T-helper 2 cell treated with Interferon-gamma antibody and Interleukin-4, amounts not matched to agents 5 μg/mL and 100 μg/mL, for 36 hours (primary cell): ENCODE results near the gene THBD.
"Not testable (repeated sequence)": the region's sequence is repeated elsewhere in the genome, so short reads cannot be mapped to it uniquely, and the experiment has no call there.

Experiments
- DNase-seq: peaks from one replicate; pipeline ENCODE4 v3.0.0; 2021; ENCODE audit warnings: low spot score
- H3K27ac Mint-ChIP-seq: one replicate; pipeline ENCODE4 v1.8.0; 2021; ENCODE audit warnings: mild to moderate bottlenecking, mixed read lengths
- H3K27me3 Mint-ChIP-seq: one replicate; pipeline ENCODE4 v1.8.0; 2021; ENCODE audit warnings: low read depth, mixed read lengths
- H3K36me3 Mint-ChIP-seq: one replicate; pipeline ENCODE4 v1.8.0; 2021; ENCODE audit warnings: low read depth, mixed read lengths
- H3K4me1 Mint-ChIP-seq: one replicate; pipeline ENCODE4 v1.8.0; 2021; ENCODE audit warnings: low read depth, mixed read lengths
- H3K4me3 Mint-ChIP-seq: one replicate; pipeline ENCODE4 v1.8.0; 2022; ENCODE audit warnings: mild to moderate bottlenecking, moderate library complexity, mixed read lengths
- H3K9me3 Mint-ChIP-seq: one replicate; pipeline ENCODE4 v1.8.0; 2021; ENCODE audit warnings: mixed read lengths

THBD gene

DNA sequence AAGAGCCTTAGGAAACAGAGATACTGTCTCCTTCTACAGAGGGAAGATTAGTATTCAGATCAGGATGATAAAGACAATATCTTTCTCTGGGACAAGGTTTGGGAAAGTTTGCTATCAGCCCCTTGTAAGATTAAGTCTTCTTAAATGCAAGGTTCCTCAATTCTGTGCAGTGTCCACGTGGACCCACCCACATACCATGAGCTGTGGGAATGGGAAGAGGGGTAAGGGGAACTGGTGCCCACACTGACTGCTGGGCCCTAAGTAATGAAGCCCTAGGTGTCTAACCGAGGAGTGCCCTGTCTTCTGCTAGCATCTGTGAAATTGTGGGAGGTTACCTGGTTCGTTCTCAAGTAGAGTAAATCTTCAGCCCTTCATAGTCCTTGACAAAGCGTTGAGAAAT is 20.1 kb downstream of the THBD start:
- Mint-ChIP-seq H3K4me1 (no peaks in the 10 kb centered on the region), H3K36me3 (no peaks in the 10 kb centered on the region)

DNA sequence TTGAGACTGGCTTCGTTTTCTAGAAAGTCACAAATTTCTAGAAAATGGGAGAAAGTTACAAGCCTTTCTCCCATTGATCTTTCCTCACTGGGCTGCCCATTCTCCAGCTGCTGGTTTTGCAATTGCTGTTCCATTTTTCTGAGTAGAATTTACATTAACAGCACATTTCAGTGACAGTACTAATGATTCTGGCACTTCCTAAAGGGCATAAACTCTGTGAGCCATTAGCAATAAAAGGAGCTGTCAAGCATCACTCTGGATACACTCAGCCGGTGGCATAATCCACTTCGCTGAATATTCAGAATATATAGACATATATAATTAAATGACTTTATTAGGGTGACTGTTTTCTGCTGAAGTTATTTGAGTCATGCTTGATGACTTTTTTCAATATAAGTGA is 21.1 kb downstream of the THBD start:
- Mint-ChIP-seq H3K27me3 (peaks cover 4% of the 10 kb centered on the region), H3K27ac (no peak overlapping the region), H3K36me3 (no peaks in the 10 kb centered on the region), H3K4me1 (no peaks in the 10 kb centered on the region), H3K4me3 (no peak overlapping the region), H3K9me3 (no peaks in the 10 kb centered on the region)
- no peak for DNase-seq

More for the DNA sequence above, 20.1 kb downstream of the THBD start:
- H3K27me3 Mint-ChIP-seq, result peaks cover 4% of the 10 kb centered on the region
- no peak overlapping the region for H3K27ac Mint-ChIP-seq
- DNase-seq, result no peak
- no peaks in the 10 kb centered on the region for H3K9me3 Mint-ChIP-seq
- H3K4me3 Mint-ChIP-seq, result no peak overlapping the region

DNA sequence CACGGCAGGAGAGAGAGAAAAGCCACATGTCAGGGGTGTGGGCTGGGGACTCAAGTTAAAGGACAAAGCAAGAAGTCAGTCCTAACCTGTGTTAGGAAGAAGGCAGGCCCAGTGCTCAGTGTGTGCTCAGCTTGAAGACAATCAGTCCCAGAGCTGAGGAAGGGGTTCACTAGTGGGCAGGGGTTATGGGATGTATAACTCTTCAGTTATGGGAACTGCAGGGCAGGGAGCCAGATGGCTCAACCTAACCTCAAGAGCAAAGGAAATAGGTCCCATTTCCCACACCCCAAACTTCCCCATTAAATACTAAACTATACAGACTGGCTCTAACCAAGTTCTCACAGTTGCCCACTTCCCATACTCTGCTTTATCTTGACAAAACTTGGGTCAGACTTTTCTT is 21.8 kb downstream of the THBD start:
- no peak for DNase-seq
- Mint-ChIP-seq H3K4me1 (no peaks in the 10 kb centered on the region), H3K9me3 (no peaks in the 10 kb centered on the region), H3K27ac (no peak overlapping the region), H3K27me3 (peaks cover 2% of the 10 kb centered on the region), H3K36me3 (no peaks in the 10 kb centered on the region), H3K4me3 (no peak overlapping the region)

DNA sequence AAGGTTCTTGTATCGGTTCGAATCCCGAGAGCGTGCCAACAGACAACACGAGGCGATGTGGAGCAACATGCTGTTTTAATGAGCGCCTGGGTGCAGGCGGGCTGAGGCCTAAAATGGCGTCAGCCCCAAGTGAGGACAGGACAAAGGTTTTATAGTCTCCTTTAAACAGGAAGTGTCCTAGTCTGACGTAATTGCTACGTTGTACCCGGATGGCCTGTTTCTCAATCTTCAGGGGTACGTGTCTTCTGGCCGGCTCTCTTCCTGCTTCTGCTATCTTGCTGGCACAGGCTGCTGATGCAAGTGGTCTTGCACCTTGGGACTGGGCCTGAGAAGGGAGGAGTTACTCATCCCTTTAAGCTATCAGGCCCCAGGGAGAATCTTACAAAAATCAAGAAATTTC is 24.0 kb downstream of the THBD start:
- not testable (repeated sequence) for H3K4me3 Mint-ChIP-seq, H3K9me3 Mint-ChIP-seq, H3K27me3 Mint-ChIP-seq, DNase-seq, H3K27ac Mint-ChIP-seq, H3K36me3 Mint-ChIP-seq, H3K4me1 Mint-ChIP-seq

DNA sequence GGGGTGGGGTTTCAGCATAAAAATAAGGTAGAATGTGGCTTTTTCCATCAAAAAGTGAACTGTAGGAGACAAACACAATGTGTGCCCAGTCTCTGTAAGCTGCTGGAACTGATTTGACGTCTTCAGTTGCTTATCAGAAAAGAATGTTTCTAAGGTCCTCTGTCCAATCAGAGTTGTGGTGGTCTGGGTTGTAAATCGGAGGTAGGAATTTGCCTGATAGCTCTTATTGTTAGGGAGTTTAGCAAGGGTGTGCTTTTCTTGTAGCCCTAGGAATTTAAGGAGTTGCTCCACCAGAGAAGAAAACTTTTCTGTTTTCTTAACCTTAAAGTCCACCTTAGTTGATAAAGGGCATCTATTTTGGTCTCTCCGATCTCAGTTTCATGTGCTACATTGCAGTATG is 24.8 kb downstream of the THBD start:
- Mint-ChIP-seq H3K4me3 (no peak overlapping the region), H3K27me3 (no peaks in the 10 kb centered on the region), H3K36me3 (no peaks in the 10 kb centered on the region), H3K4me1 (no peaks in the 10 kb centered on the region), H3K27ac (no peak overlapping the region), H3K9me3 (no peaks in the 10 kb centered on the region)
- DNase-seq, result no peak

DNA sequence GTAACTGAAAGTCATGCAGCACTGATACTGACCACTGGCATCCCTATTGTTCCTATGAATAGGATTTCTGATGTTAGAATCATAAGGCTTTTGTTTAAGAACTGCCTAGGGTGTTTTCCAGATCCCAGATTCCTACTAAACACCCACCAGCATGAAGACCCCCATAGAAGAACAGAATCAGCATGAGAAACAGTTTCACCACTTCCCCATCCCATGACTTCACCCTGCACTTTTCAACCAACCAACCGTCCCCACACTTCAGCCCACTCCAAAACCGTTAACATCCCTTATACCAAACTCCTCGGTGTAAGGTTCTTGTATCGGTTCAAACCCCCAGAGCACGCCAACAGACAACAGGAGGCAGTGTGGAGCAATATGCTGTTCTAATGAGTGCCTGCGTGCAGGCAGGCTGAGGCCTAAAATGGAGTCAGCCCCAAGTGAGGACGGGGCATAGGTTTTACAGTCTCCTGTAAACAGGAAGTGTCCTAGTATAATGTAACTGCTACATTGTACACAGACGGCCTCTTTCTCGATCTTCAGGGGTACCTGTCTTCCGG is 25.8 kb downstream of the THBD start:
- H3K27me3 Mint-ChIP-seq, result no peaks in the 10 kb centered on the region
- H3K4me1 Mint-ChIP-seq, result no peaks in the 10 kb centered on the region
- DNase-seq, result no peak
- no peak overlapping the region for H3K4me3 Mint-ChIP-seq
- H3K27ac Mint-ChIP-seq, result no peak overlapping the region
- H3K9me3 Mint-ChIP-seq, result no peaks in the 10 kb centered on the region
- no peaks in the 10 kb centered on the region for H3K36me3 Mint-ChIP-seq

DNA sequence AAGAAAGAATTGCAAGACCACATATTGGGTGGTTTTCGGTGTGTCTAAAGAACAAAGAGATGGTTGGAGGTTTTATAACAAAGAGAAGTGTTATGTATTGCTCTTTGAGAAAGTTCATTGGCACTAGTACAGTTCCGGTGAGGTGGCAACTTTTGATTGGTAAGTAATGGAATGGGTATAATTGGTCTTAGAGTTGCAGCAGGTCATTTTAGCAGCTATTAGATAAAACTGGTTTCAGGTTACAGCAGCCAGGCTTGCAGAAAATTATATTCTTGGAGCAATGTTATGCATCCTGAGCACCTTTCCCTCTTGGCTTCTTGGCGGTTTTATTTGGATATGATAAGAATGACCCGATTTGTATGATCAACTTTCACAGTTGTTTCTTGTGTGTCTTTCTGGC is 26.6 kb downstream of the THBD start:
- H3K4me3 Mint-ChIP-seq, result no peak overlapping the region
- DNase-seq, result no peak
- H3K27me3 Mint-ChIP-seq, result no peaks in the 10 kb centered on the region
- H3K36me3 Mint-ChIP-seq, result no peaks in the 10 kb centered on the region
- no peaks in the 10 kb centered on the region for H3K9me3 Mint-ChIP-seq
- H3K27ac Mint-ChIP-seq, result no peak overlapping the region
- H3K4me1 Mint-ChIP-seq, result no peaks in the 10 kb centered on the region

DNA sequence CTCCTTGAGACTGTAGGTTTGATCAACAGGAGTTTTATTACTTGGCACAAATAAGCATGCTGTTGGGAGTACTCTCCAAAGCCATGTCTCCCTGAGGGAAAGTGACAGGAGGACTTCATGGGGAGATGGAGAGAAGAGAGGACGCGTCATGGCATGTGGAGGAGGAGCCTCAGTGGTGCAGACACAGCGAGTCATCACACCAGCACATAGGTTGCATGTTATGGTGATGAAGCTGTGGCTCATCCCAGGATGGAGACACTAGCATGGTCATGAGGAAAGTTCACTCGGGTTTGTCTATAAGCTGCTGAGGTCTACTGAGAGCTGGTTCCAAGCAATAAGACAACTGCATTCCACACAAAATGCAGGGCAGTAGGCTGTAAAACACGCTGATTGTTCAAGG is 27.5 kb downstream of the THBD start:
- H3K36me3 Mint-ChIP-seq, result no peaks in the 10 kb centered on the region
- H3K4me1 Mint-ChIP-seq, result no peaks in the 10 kb centered on the region
- no peak for DNase-seq
- no peaks in the 10 kb centered on the region for H3K27me3 Mint-ChIP-seq
- no peaks in the 10 kb centered on the region for H3K9me3 Mint-ChIP-seq
- H3K27ac Mint-ChIP-seq, result no peak overlapping the region
- H3K4me3 Mint-ChIP-seq, result no peak overlapping the region

DNA sequence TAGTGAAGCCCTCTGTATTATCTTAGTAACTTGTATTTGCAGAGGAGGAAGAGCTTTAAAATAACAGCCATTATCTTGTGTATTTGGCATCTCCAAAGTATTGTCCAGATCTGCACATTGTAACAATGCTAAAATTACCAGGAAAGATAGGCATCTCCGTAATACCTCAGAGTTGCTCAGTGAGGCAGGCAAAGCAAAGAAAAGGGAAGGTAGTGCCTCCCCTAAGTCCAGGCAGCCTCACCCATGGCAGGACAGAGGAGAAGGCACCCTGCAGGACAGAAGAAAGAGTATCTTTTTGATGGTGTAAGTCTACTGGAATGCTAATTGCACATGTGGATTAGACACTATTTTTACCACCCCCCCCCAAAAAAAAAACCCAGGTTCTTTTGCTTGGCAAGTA is 27.9 kb downstream of the THBD start:
- Mint-ChIP-seq H3K27ac (no peak overlapping the region), H3K9me3 (no peaks in the 10 kb centered on the region), H3K4me1 (no peaks in the 10 kb centered on the region), H3K27me3 (no peaks in the 10 kb centered on the region), H3K4me3 (no peak overlapping the region), H3K36me3 (no peaks in the 10 kb centered on the region)
- no peak for DNase-seq

DNA sequence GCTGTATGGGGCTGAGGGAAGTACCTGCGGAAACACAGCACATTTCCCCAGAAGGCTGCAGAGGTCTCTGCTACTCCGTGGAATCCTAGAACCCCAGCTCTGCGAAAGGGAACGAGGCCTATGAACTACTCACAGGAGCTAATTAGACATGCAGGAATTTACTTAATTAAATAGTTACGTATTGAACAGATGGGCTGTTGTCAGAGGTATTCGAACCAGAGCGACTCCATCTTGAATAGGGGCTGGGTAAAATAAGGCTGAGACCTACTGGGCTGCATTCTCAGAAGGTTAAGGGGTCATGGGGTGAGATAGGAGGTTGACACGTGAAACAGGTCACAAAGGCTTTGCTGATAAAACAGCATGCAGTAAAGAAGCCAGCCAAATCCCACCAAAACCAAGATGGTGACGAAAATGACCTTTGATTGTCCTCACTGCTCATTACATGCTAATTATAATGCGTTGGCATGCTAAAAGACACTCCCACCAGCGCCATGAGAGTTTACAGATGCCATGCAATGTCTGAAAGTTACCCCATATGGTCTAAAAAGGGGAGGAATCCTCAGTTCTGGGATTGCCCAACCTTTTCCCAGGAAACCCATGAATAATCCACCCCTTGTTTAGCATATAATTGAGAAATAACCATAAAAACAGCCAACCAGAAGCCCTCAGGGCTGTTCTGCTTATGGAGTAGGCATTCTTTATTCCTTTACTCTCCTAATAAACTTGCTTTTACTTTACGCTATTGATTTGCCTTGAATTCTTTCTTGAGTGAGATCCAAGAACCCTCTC is 29.0 kb downstream of the THBD start:
- H3K4me1 Mint-ChIP-seq, result no peaks in the 10 kb centered on the region
- no peak for DNase-seq
- no peaks in the 10 kb centered on the region for H3K36me3 Mint-ChIP-seq
- H3K4me3 Mint-ChIP-seq, result no peak overlapping the region
- H3K27me3 Mint-ChIP-seq, result no peaks in the 10 kb centered on the region
- no peak overlapping the region for H3K27ac Mint-ChIP-seq
- no peaks in the 10 kb centered on the region for H3K9me3 Mint-ChIP-seq

DNA sequence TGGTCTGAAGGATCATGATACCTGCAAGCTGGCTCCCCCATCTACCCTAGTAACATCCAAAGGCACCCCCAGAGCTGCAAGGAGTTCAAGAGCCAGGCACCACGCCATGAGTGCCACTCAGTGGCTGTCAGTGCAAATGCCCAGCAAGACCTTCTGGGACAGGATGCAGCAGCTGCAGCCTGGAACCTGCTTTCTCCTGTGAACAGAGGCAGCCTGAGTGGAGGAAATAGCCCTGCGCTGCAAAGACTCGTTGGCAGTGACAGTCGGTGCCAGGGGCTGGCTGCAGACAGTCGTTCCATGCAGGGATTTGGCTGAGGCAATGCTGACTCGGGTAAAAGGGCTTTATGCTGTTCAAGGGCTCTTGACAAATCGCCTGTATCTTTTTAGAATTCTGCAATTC is 30.1 kb downstream of the THBD start:
- Mint-ChIP-seq H3K4me1 (no peaks in the 10 kb centered on the region), H3K36me3 (no peaks in the 10 kb centered on the region), H3K27me3 (no peaks in the 10 kb centered on the region), H3K9me3 (no peaks in the 10 kb centered on the region), H3K4me3 (no peak overlapping the region), H3K27ac (no peak overlapping the region)
- DNase-seq, result no peak

DNA sequence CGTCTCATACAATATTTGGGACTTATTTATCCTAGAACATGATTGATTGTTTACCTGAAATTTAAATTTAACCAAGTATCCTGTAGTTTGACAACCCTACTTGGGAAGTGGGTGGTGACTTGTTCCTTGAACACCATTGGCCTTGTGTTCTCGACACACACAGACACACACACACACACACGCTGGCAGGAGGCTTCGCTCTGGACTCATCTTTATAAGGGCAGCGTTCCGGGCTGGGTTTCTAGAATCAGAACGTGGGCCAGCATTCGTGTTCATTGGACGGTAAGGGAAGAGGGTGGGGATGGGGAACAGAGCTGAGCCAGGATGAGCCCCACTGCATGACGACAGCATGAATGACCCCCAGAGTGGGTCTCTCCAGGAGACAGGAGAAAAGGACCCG is 30.5 kb downstream of the THBD start:
- no peak overlapping the region for H3K27ac Mint-ChIP-seq
- H3K4me1 Mint-ChIP-seq, result no peaks in the 10 kb centered on the region
- H3K27me3 Mint-ChIP-seq, result no peaks in the 10 kb centered on the region
- no peak overlapping the region for H3K4me3 Mint-ChIP-seq
- no peaks in the 10 kb centered on the region for H3K9me3 Mint-ChIP-seq
- no peak for DNase-seq
- H3K36me3 Mint-ChIP-seq, result no peaks in the 10 kb centered on the region

DNA sequence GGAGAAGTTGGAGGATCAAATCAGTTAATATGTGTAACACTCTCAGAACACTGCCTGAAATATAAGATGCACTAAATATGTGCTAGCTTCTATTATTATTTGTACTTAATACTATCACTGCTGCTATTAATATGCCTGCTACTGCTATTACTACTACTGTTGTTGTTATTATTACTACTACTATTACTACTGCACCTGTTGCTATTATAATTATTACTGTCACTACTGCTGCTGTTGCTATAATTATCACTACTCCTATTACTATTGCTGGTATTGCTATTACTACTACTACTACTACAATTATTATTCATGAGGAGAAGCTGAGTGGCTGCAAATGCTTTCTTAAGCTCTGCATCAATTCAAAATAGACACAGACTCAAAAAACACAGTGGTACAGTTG is 31.0 kb downstream of the THBD start:
- Mint-ChIP-seq H3K4me3 (no peak overlapping the region), H3K27me3 (no peaks in the 10 kb centered on the region), H3K27ac (no peak overlapping the region), H3K4me1 (no peaks in the 10 kb centered on the region), H3K36me3 (no peaks in the 10 kb centered on the region), H3K9me3 (no peaks in the 10 kb centered on the region)
- DNase-seq, result no peak

DNA sequence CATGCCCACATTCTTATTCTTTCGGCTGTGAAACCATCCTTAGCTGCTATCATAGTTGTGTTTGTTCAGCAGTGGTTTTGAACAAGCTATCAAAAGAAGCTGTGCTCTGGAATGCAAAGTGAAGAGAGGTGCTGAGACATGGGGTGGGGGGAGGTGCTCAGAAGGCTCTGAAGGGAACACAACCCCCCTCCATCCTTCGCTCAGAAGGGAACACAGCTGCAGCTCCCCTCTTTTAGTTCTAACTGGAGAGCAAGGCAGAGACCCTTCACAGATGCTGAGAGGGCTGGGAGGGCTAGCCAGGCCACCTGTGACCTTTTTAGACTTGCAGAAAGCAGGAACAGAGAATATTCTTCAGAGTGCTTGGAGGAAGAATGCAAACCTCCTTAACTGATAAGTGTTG is 32.0 kb downstream of the THBD start:
- no peaks in the 10 kb centered on the region for H3K36me3 Mint-ChIP-seq
- H3K4me3 Mint-ChIP-seq, result no peak overlapping the region
- no peaks in the 10 kb centered on the region for H3K9me3 Mint-ChIP-seq
- H3K27ac Mint-ChIP-seq, result no peak overlapping the region
- no peak for DNase-seq
- no peaks in the 10 kb centered on the region for H3K4me1 Mint-ChIP-seq
- H3K27me3 Mint-ChIP-seq, result no peaks in the 10 kb centered on the region

DNA sequence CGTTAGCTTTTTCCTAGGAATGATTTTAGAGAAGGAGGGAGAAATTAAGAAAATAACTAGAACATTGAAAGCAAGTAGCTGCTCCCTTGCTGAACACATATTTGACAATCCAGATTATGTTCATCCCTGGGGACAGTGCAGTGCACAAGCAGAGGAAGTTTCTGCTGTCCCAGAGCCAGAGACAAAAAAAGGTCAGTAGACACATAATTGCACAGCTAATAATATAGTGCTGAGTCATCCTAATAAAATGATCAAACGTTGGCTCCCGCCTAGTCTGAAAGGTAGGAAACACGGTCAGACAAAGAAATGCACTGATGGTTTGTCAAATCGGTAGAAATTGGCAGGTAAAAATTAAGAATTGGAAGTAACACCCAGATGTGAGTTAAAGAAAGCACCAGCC is 36.0 kb downstream of the THBD start:
- no peak for DNase-seq
- Mint-ChIP-seq H3K27me3 (no peaks in the 10 kb centered on the region), H3K36me3 (no peaks in the 10 kb centered on the region), H3K4me1 (no peaks in the 10 kb centered on the region), H3K27ac (no peak overlapping the region), H3K4me3 (no peak overlapping the region), H3K9me3 (no peaks in the 10 kb centered on the region)
